ENCODE measurements around the gene CEP120. TPM values are rescaled to one million over a fixed set of nuclear protein-coding genes. Genes with fewer than 3 reads are reported as not detected.

Gene CEP120
- 8.9 and 11.9 TPM in 2 replicates for total RNA-seq

DNA sequence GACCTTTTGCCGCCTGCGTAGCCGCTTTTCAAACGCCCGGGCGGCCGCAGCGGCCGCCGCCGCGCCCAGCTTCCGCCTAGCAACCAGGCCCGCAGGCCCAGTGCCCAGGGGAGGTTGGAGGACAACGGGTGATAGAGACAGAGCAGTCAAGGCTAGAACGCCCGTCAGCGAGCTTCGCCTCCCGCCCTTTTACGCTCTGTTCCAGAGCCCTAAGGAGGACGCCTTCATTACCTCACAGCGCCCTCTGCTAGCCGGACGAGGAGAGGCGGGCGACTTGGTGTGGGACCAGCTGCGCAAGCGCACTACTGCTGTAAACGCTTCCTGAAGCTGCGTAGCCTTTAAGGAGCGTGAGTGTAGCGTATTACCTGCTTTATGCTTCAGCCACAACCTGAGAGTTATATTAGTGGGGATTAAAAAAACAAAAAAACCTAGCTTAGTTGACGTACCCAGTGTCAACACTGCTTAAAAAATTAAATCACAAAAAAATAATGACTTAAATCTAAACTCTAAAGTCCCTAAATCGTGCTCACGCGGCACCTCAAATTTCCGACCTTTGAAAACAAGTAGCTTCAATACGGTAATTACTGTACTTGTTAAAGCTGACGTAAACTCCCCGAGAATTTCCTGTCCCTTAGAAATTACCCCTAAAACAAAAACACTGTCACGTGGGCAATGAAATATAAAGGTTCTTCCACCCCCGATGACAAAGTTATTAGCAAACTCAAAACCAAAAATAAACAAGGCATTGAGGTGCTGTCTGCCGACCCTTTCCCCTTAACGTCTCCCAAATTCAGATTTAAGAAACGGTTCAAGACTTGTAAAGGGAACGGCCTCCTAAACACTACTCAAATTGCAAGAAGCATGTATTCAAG, at the start of gene CEP120:
Gene CEP120 (minus strand): TSS at position 126 of the 872 bp plus-strand sequence. CDS start 405 bp downstream, outside the sequence.

Other genes with a start within 250 kb of the CEP120 start
- 36.3 and 47.1 TPM in 2 replicates for gene CSNK1G3, start 88.8 kb upstream of the CEP120 start, total RNA-seq